OCI-LY1 (cell line): Measurements from ENCODE around the gene ZNF219.

Experiments used
- H2AFZ ChIP-seq: fragments of 200-600 bp; sonication (generic), shearing (Covaris generic); 2 replicates; pipeline ENCODE4 v1.6.0; 2014; ENCODE audit warnings: antibody characterized with exemption, mild to moderate bottlenecking, low read length
- H3F3A ChIP-seq: fragments of 200-600 bp; sonication (generic), shearing (Covaris generic); 2 replicates; pipeline ENCODE4 v1.6.0; 2014; ENCODE audit warnings: mild to moderate bottlenecking, antibody characterized with exemption, low read length, moderate library complexity; ENCODE audit not compliant: insufficient read depth
- H3K27ac ChIP-seq: fragments of 200-600 bp; sonication (generic); 2 replicates; pipeline ENCODE4 v1.5.1; 2014; ENCODE audit warnings: low read length, mixed run types, mild to moderate bottlenecking, low read depth; ENCODE audit not compliant: poor library complexity, severe bottlenecking
- H3K27me3 ChIP-seq: fragments of 200-600 bp; sonication (generic); 2 replicates; pipeline ENCODE4 v1.6.0; 2014; ENCODE audit warnings: antibody characterized with exemption, mild to moderate bottlenecking, low read length, moderate library complexity; ENCODE audit not compliant: insufficient read depth
- H3K36me3 ChIP-seq: fragments of 200-600 bp; sonication (generic); 2 replicates; pipeline ENCODE4 v1.6.1; 2014; ENCODE audit warnings: mild to moderate bottlenecking, antibody characterized with exemption, low read length, moderate library complexity, mixed read lengths; ENCODE audit not compliant: insufficient read depth
- H3K4me1 ChIP-seq: fragments of 200-600 bp; sonication (generic); 2 replicates; pipeline ENCODE4 v1.5.1; 2014; ENCODE audit warnings: mild to moderate bottlenecking, low read length, moderate library complexity; ENCODE audit not compliant: insufficient read depth, severe bottlenecking
- H3K4me2 ChIP-seq: fragments of 200-600 bp; sonication (generic), shearing (Covaris generic); 2 replicates; pipeline ENCODE4 v1.6.1; 2014; ENCODE audit warnings: low read length
- H3K4me3 ChIP-seq: fragments of 200-600 bp; sonication (generic); 2 replicates; pipeline ENCODE4 v1.5.1; 2014; ENCODE audit warnings: low read length, low read depth, mild to moderate bottlenecking, mixed read lengths; ENCODE audit not compliant: poor library complexity, severe bottlenecking
- H3K79me2 ChIP-seq: fragments of 200-600 bp; shearing (Covaris generic); 2 replicates; pipeline ENCODE4 v1.6.1; 2016; ENCODE audit warnings: mixed run types, low read length, mixed read lengths; ENCODE audit not compliant: insufficient read depth
- H3K9ac ChIP-seq: fragments of 200-600 bp; sonication (generic), shearing (Covaris generic); 2 replicates; pipeline ENCODE4 v1.6.1; 2014; ENCODE audit warnings: mild to moderate bottlenecking, low read length, mixed read lengths
- H3K9me2 ChIP-seq: fragments of 200-600 bp; sonication (generic), shearing (Covaris generic); 2 replicates; pipeline ENCODE4 v1.6.1; 2014; ENCODE audit warnings: low read depth, mild to moderate bottlenecking, low read length, mixed read lengths
- H3K9me3 ChIP-seq: fragments of 200-600 bp; shearing (Covaris generic); 2 replicates; pipeline ENCODE4 v1.6.1; 2014; ENCODE audit warnings: low read length, mixed read lengths
- H4K20me1 ChIP-seq: fragments of 200-600 bp; sonication (generic), shearing (Covaris generic); 2 replicates; pipeline ENCODE4 v1.6.0; 2016; ENCODE audit warnings: mild to moderate bottlenecking, low read length; ENCODE audit not compliant: insufficient read depth
- EZH2 ChIP-seq: fragments of 200-600 bp; sonication (generic), shearing (Covaris generic); IDR thresholded peaks from 2 replicates; pipeline ENCODE4 v1.8.0; 2017; ENCODE audit warnings: borderline replicate concordance, mixed run types, mild to moderate bottlenecking, antibody characterized with exemption, low read length, moderate library complexity, mixed read lengths
- TF ChIP-seq, protein P1 (sequence below): fragments of 200-600 bp; sonication (generic), shearing (Covaris generic); IDR thresholded peaks from 2 replicates; pipeline ENCODE4 v1.5.1; 2017; ENCODE audit warnings: mild to moderate bottlenecking, antibody characterized with exemption, low read length, moderate library complexity, mixed read lengths

The ZNF219 gene

DNA sequence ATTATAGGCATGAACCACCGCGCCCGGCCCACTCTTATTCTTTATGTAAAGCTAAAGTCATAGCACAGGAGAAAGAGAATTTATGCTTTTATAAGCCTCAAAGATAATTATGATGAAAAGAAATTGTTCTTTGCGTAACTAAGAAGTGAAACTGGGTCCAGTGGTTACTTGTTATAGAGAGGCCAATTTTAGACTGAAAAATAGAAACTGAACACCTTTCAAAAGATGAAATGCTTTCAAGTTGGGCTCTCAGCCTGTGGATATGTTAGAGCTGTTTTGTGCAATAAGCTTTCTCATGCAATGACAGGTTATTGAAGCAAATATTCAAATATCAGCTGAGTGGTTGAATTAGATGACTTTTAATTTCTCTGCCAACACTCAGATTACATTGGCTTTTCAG, 10.3 kb upstream of the ZNF219 start:
- no peak overlapping the region for H3K27ac ChIP-seq
- TF ChIP-seq, protein P1, sequence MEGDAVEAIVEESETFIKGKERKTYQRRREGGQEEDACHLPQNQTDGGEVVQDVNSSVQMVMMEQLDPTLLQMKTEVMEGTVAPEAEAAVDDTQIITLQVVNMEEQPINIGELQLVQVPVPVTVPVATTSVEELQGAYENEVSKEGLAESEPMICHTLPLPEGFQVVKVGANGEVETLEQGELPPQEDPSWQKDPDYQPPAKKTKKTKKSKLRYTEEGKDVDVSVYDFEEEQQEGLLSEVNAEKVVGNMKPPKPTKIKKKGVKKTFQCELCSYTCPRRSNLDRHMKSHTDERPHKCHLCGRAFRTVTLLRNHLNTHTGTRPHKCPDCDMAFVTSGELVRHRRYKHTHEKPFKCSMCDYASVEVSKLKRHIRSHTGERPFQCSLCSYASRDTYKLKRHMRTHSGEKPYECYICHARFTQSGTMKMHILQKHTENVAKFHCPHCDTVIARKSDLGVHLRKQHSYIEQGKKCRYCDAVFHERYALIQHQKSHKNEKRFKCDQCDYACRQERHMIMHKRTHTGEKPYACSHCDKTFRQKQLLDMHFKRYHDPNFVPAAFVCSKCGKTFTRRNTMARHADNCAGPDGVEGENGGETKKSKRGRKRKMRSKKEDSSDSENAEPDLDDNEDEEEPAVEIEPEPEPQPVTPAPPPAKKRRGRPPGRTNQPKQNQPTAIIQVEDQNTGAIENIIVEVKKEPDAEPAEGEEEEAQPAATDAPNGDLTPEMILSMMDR: no peak
- TF ChIP-seq EZH2: no peak
- H3K9ac ChIP-seq: no peak overlapping the region
- no peaks in the 10 kb centered on the region for H3F3A ChIP-seq
- no peaks in the 10 kb centered on the region for H3K9me3 ChIP-seq
- peaks cover 14% of the 10 kb centered on the region for H3K4me1 ChIP-seq
- peaks cover 4% of the 10 kb centered on the region; the same call in 1 of the 2 replicates for H3K27me3 ChIP-seq
- no peak overlapping the region for H3K4me2 ChIP-seq
- H3K36me3 ChIP-seq: no peaks in the 10 kb centered on the region
- no peaks in the 10 kb centered on the region for H3K79me2 ChIP-seq
- no peak overlapping the region for H3K4me3 ChIP-seq
- H3K9me2 ChIP-seq: no peaks in the 10 kb centered on the region
- no peak overlapping the region for H2AFZ ChIP-seq
- H4K20me1 ChIP-seq: no peaks in the 10 kb centered on the region

DNA sequence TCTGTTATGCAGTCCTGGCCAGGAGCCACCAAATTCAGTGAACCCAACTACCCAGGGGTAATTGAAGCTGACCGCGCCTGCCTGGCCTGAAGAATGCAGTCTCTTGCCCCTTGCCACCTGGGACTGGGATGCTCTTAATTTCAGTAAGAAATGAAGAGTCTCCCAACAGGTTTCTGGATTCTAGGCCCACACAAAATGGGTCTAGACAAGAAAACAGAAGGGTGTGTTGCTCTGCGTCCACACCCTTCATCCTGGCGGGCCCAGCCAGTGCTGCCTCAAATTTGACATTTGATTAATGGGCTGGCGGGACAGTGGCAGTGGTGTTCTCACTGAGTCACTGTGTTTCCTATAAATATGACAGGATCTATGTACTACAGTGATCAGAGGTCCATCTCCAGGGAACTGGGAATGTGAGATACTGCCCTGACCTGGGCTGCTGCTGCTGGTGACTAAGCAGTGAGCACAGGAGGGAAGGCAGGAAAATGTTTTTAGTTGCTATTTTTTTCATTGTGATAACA, 8.9 kb upstream of the ZNF219 start:
- peaks cover 4% of the 10 kb centered on the region; the same call in 1 of the 2 replicates for H3K27me3 ChIP-seq
- H3K9me2 ChIP-seq: no peaks in the 10 kb centered on the region
- H3F3A ChIP-seq: no peaks in the 10 kb centered on the region
- no peak overlapping the region for H3K27ac ChIP-seq
- H3K9me3 ChIP-seq: no peaks in the 10 kb centered on the region
- no peak overlapping the region for H3K4me3 ChIP-seq
- H2AFZ ChIP-seq: no peak overlapping the region
- H3K4me2 ChIP-seq: no peak overlapping the region
- TF ChIP-seq EZH2: no peak
- TF ChIP-seq, protein P1: no peak
- H3K36me3 ChIP-seq: no peaks in the 10 kb centered on the region
- no peaks in the 10 kb centered on the region for H4K20me1 ChIP-seq
- no peaks in the 10 kb centered on the region for H3K79me2 ChIP-seq
- H3K9ac ChIP-seq: no peak overlapping the region
- H3K4me1 ChIP-seq: peaks cover 24% of the 10 kb centered on the region

DNA sequence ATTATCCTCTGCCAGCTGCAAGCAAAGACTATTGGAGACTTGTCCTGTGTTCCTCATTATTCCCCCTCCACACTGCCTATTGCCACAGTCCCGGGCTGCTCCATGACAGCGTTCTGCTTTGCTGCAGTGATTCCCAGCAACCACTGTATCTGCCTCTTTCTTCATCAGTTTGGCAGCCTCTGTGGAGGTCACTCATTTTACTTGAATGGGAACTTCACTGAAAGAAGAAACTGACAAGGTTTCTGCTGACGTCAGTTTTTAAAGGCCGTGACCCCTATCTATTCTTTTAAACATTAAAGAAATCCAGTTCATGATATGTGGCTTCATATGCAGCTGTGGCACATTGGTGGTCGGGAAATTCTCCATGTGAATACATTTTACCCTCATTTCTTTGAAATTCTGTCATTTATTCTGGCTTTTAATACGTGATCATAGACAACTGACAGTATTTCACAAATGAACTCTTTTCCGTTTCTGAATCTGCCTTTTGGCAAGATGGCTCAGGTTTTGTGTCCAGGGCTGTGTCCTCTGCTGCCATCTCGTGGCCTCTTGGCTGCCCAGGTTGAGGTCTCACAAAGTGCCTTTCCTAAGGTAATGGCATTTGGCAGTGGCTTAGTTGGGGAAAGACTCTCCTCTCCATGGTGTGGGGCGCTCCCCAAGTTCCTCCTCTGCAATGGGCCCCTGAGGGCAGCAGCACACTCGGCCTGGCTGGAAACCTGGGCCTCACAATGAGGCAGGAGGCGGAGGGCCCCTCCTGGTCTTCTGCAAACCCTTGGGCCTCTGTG, 8.2 kb upstream of the ZNF219 start:
- Histone ChIP-seq H3K4me1 (peaks cover 24% of the 10 kb centered on the region), H3K36me3 (no peaks in the 10 kb centered on the region), H3K4me2 (peak overlapping the region; percentile 38), H3K9me3 (no peaks in the 10 kb centered on the region), H3K4me3 (no peak overlapping the region), H4K20me1 (no peaks in the 10 kb centered on the region), H3K9me2 (no peaks in the 10 kb centered on the region), H3K79me2 (no peaks in the 10 kb centered on the region), H3K27ac (no peak overlapping the region), H3F3A (no peaks in the 10 kb centered on the region), H3K9ac (no peak overlapping the region), H2AFZ (peak overlapping the region; percentile 65; the same call in 1 of the 2 replicates), H3K27me3 (peaks cover 4% of the 10 kb centered on the region; the same call in 1 of the 2 replicates)
- TF ChIP-seq EZH2: no peak
- TF ChIP-seq, protein P1: peak; percentile 84
